Stimulated activated CD8-positive, alpha-beta memory T cell treated with anti-CD3 and anti-CD28 coated beads, Interleukin-12 subunit alpha, Interleukin-12 subunit beta, amount 100 ng/mL, for 24 hours (primary cell): ENCODE measurements around the gene LIPE.

Experiments
- DNase-seq: peaks from one replicate; pipeline ENCODE4 v3.0.0-alpha.2; 2020; ENCODE audit errors: extremely low read depth

The LIPE gene

DNA sequence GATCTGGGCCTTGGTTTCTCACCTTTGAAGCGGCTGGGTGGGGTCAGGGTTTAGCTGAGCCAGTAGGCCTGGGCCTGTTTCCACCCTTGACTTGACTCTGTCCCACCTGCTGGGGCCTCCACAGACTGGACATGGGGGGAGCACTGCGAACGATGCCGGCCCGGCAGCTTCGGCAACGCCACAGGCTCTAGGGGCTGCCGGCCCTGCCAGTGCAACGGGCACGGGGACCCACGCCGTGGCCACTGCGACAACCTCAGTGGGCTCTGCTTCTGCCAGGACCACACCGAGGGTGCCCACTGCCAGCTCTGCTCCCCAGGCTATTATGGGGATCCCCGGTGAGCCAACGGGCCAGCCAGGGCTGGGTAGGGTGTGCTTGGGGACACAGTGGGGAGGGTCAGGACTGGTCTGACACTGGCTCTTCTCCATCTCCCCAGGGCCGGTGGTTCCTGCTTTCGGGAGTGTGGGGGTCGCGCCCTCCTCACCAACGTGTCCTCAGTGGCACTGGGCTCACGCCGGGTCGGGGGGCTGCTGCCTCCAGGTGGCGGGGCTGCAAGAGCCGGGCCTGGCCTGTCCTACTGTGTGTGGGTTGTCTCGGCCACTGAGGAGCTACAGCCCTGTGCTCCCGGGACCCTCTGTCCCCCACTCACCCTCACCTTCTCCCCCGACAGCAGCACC, 73.7 kb downstream of the LIPE start:
- DNase-seq: no peak

DNA sequence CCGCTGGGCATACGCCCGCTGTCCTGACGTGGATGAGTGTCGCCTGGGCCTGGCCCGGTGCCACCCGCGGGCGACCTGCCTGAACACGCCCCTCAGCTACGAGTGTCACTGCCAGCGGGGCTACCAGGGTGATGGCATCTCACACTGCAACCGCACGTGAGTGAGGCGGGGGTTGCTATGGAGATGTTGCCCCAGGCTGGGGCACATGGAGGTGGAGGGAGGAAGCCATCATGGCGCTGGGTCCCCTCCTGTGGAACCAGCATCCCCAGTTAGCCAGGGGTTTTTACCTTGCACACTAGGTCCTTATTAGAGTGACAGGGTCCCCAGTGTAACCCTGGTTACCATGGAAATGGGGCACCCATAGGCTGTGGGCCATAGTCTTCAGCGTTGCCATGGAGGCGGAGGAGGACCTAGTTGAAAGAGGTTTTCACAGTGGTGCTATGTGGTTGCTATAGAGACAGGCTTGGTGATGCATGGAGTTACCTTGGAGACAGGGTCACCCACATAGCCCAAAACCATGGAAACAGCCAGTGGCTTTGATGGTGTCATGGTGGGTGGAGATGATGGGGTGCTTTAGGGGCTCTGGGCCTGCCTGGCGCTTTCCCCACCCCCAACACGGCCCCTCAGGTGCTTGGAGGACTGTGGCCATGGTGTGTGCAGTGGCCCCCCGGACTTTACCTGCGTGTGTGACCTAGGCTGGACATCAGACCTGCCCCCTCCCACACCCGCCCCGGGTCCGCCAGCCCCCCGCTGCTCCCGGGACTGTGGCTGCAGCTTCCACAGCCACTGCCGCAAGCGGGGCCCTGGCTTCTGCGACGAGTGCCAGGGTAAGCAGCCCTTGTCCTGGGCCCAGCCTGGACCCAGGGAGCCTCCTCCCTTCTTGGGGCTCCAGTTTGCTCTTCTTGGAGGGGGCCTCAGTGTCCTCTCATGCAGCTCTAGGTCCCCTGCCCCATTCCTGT, 74.6 kb downstream of the LIPE start:
- DNase-seq: no peak
